ENCODE data around the gene RDX.

Gene RDX

GRCh38 chr11:110169738-110170137, 126.7 kb downstream of the RDX start:
- DNase-seq (ENCODE audit: low read depth), result no peak

- DNase-seq (ENCODE audit: low read depth), result no peak
Measured at GRCh38 chr11:110168033-110168803, 128.2 kb downstream of the RDX start.

GRCh38 chr11:110165039-110165925, 131.1 kb downstream of the RDX start:
- no peak for DNase-seq (ENCODE audit: low read depth)

DNA sequence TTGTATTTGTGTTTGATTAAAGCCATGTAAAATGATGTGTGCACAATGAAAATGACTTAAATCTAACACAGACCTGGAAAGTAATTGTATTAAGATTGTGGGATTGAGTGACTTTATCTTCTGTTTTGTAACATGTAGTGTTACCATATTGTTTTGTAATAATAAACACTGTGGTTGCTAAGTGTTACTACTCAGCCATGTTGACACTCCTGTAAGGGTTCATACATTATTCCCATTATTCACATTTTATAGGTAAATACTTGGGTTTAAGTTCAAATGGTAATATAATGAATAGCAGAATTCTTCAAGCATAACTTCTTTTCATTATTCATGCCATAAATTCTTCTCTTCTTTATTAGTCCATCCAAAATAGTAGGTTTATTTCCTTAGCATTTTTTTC, 134.2 kb downstream of the RDX start:
- DNase-seq (ENCODE audit: low read depth), result no peak

- DNase-seq (ENCODE audit: low read depth), result no peak
Measured at GRCh38 chr11:110161061-110161460, 135.4 kb downstream of the RDX start.

DNA sequence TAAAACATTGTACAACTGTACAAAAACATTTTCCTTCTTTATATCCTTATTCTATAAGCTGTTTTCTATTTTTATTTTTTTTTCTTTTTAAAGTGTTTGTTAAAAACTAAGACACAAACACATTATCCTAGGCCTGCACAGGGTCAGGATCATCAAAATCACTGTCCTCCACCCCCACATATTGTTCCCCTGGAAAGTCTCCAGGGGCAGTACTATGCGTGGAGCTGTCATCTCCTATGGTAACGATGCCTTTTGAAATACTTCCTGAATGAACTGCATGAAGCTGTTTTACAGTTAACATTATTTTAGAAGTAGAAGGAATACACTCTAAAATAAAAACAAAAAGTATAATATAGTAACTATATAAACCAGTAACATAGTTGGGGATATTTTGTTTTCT, 136.0 kb downstream of the RDX start:
- no peak for DNase-seq (ENCODE audit: low read depth)

- no peak for DNase-seq (ENCODE audit: low read depth)
Measured at GRCh38 chr11:110160016-110160415, 136.4 kb downstream of the RDX start.

GRCh38 chr11:110159476-110159875, 136.9 kb downstream of the RDX start:
- DNase-seq (ENCODE audit: low read depth), result no peak

DNA sequence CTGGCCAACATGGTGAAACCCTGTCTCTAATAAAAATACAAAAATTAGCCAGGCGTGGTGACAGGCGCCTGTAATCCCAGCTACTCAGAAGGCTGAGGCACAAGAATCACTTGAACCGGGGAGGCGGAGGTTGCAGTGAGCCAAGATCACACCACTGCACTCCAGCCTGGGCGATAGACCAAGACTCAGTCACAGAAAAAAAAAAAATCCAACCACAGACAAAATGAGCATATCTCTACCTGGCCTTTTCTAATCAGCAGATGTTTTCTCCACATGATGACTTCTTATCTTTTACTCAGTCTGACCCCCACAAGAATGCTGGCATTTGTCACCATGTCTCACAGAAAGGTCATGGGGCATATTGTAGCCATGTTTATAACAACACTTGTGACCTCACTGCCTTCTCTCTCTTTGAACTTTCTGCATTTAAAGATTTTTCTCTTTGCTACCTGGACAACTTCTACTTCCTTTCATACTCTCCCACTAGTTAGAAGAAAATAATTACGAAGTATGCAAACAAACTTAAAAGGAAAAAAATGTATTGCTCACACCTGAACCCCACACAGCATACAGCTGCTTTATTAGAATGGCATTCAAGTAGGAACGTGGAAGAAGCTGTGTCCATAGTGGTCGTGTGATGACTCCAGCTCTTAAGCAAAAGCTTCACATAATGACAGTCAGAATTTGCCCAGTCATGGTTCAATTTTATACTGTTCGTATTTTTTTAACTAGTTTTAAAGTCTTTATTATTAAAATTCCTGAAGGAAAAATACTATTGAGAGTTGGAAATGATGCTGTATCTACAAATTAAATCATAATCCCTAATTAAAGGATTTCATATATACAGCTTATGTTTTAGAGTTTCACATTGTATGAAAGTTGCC, 137.9 kb downstream of the RDX start:
- DNase-seq (ENCODE audit: low read depth), result no peak

DNA sequence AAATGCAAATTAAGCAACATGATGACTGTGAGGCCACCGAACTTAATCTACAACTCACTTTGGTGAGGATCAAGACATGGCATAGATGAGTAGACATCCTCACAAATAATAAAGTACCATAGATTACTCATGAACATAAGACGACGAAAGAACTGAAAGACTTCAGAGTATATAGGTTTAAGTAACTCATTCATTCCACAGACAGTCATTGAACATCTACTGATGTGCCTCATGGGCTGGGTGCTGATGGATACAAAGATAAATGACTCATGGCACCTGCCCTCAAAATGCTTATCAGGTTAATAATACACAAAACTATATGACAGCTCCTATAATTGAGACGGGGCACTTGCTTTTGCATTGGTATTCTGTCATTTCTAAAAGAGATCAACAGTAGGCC, 139.9 kb downstream of the RDX start:
- no peak for DNase-seq (ENCODE audit: low read depth)

GRCh38 chr11:110153474-110153873, 142.9 kb downstream of the RDX start:
- no peak for DNase-seq (ENCODE audit: low read depth)

DNA sequence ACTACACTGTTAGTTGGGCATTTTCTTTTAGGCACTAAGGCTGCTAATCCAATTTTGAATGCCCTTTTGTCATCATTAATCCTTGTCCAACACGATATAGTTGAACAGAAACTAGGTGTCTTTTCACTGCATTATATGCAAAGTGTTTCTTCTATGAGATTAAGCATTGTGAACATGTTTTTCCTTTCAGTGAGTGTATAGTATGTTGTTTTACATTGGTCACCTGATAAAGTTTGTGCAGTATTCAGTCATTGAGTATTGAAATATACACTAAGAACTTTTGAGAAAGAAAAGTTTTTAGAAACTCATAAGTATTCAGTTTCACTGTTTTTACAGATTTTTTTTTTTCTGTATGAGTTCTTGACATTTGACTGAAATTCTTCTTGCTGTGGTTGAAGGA, 144.2 kb downstream of the RDX start:
- DNase-seq (ENCODE audit: low read depth), result no peak

- no peak for DNase-seq (ENCODE audit: low read depth)
Measured at GRCh38 chr11:110148775-110149744, 147.4 kb downstream of the RDX start.

- no peak for DNase-seq (ENCODE audit: low read depth)
Measured at GRCh38 chr11:110147962-110148709, 148.3 kb downstream of the RDX start.

GRCh38 chr11:110141812-110142211, 154.6 kb downstream of the RDX start:
- DNase-seq (ENCODE audit: low read depth), result no peak

- no peak for DNase-seq (ENCODE audit: low read depth)
Measured at GRCh38 chr11:110134110-110134509, 162.3 kb downstream of the RDX start.

DNA sequence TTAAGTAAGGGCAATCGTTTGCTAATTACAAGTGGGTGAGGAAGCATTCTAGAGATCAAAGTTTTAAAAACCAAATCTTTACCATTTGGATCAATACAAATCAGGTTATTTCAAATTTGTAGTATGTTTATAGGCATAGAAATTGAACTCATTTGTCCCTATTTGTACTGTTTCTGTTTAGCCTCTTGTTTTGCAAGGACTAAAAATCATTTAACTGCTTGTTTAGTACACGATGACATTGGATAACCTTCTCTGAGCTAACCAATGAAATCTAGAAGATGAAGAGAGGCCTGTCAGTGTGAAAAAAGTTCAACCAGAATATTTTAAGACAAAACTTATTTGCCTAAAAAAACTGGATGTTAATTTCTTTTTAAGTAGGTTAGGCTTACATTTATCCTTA, 163.3 kb downstream of the RDX start:
- no peak for DNase-seq (ENCODE audit: low read depth)

GRCh38 chr11:110131386-110132123, 164.9 kb downstream of the RDX start:
- DNase-seq (ENCODE audit: low read depth), result no peak

DNA sequence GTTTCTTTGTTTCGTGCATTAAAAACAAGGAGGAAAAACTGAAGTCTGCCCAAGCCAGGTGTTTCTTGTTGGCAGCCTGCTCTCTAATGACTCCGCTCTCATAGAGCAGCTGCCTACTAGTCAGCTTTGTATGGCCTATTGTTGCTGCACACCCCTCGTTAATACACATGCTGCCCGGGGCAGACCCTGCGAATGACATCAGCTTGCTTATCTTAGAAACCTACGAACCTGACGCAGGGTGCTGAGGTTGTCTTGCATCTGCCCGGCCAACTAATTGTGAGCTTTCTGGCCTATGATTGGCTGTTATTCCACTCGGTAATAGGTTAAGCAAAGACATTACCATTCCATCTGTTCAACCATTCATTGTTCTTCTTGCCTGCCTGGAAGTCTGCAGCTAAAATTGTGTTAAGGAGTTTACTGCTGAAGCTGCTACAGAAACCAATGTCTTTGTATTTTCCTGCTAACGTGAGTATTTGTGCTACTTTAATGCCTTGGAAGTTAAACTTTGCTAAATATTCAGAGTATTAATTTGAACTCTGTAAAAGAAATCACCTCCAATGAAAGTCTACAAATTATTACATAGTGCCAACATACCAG, 165.7 kb downstream of the RDX start:
- DNase-seq (ENCODE audit: low read depth), result no peak

Data from T-helper 22 cell (primary cell).